Head of caudate nucleus (tissue), 42 donors: ENCODE data around the gene SPATS2L.

Experiments used
- DNase-seq, 42 donors: peaks; one replicate each; pipeline versions ENCODE4 v3.0.0 to v3.0.0-alpha.2; 2020 to 2021; ENCODE audit warnings: mixed read lengths in 7 of 42
- intact Hi-C: fragments of 100-400 bp; cut with DNase I; formaldehyde crosslinking; loops from one replicate; pipeline ENCODE4 v1.15.0; 2022

Gene SPATS2L

DNA sequence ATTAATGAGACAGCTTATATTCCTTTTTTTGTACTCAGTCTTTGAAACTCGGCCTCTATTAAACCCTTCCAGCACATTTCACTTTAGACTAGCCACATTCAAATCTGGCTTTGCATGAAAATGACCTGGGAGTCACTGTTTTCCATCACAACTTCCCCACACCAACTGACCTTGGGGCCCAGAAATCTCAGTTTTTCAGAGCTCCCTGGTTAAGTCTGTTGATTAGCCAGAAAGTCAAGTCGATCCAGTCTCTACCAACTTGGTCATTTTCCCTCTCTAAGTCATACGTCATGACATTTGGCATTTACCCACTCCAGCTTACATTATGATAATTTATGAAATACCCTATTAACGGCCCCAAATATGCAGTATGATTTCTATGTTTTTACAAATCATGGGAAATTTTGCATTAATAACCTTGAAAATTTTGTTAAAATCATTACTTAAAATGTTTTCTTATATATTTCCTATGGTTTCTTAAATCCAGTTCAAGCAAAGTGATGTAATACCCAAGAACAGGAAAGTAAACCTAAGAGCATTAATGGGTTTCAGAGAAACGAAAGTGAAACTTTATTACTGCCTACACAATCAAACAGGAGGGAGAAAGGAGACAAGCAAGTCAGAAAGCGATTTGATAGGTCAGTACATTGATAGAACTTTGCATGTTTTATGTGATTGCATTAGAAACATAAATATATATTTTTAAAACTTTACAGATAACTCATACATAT, 77.1 kb downstream of the SPATS2L start:
- intact Hi-C loops: loop anchor here (5.0 kb wide), 1 partner anchor 76 kb away; the partner anchor contains the start of gene SPATS2L
- peak in 1 of 42 donors; percentile 21 for DNase-seq

DNA sequence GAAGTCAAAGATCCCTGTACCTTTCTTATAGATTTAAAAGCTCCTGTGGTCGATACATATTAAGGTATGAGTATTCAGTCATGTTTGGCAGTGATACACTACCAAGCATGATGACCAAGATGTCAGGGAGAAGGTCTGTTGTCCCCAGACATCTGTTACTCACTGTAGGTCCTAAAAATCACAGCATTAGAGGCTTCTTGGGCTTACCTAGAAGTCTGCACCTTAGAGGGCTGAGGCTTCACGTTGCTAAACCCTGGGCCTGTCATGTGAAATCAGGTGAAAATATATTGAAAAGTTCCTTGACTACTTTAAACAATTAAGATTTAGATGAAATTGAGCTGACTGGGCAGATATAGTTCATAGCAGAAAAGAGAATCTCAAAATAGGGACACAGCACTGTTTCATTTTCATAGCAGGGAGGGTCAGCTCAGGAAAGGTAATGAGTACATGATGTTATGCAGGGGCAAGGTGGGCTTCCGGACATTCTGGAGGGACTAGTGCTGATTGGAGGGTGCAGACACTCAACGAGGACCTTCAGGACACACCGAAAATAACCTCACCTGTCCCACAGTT, 78.7 kb downstream of the SPATS2L start:
- intact Hi-C loops: no loop called here
- no peak for DNase-seq

DNA sequence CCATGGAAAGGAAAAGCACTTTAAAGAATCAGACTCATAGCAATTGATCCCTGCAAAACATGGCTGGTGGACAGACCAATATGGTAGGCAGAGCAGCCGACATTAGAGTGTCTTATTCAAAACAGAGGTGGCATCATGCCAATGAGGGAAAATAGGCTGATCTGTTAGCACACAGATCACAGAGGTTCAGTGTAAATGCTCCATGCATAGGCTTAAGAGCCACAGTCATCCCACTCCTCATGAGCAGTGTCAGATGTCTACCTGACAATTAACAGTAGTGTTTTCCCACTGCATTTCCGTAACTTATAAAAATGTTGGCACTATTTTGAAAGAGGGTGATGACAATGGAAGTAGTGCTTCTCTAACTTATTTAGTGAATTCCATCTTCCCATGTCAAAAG, 86.7 kb downstream of the SPATS2L start:
- intact Hi-C loops: no loop called here
- DNase-seq: no peak

DNA sequence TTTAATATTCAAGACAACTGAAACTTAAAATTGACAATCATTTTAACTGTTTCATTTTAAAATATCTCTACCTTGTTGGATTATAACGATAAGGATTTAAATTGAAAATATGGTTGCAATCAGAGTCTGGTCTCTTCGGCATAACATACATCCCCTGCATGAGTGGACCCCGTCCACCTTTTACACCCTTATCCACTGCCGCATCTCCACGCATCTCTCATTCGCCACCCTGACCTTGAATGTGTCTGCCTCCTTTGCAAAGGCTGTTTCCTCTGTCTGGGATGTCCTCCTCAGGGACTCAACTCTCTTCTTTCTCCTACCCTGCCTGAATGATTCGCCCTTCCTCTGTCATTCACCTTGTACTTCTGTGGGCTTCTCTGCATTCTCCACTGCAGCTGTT, 87.6 kb downstream of the SPATS2L start:
- no peak for DNase-seq
- intact Hi-C loops: no loop called here

DNA sequence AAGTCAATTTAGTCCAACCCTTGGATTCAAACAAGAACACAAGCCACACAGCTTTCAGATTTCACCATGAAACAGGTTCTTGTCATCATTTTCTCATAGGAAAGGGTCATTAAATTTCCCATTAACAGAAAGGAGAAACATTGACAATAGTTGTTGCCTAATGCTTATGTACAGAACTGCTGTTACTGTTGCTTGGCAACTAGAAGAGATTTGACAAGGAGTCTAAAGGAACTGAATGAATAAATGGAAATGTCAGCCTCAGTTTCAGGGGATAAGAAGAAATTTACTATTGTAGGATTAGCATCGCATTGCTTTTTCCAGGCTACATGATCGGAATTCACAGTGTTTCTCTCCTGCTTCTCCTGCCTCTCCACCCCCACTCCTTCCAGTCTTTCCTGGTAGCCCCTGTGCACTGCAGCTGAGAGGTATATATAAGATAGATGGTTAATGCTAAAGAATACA, 90.3 kb downstream of the SPATS2L start:
- no peak for DNase-seq
- intact Hi-C loops: no loop called here

GRCh38 chr2:200397785-200398184, 91.3 kb downstream of the SPATS2L start:
- intact Hi-C loops: no loop called here

DNA sequence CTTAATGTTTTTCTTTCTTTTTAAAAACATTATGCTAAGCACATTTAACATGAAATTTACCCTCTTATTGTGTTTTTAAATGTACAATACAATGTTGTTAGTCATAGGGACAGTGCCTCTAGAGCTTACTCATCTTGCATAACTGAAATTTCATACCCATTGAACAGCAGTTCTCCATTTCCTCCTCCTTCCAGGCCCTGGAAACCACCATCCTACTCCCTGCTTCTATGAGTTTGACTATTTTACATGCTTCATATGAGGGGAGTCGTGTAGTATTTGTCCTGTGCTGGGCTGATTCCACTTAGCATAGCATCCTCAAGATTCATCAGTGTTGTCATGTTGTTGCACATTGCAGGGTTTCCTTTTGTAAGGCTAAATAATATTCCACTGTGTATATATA, 92.6 kb downstream of the SPATS2L start:
- intact Hi-C loops: no loop called here
- DNase-seq: no peak

More at GRCh38 chr2:200397785-200398184, 91.3 kb downstream of the SPATS2L start:
- DNase-seq: no peak

DNA sequence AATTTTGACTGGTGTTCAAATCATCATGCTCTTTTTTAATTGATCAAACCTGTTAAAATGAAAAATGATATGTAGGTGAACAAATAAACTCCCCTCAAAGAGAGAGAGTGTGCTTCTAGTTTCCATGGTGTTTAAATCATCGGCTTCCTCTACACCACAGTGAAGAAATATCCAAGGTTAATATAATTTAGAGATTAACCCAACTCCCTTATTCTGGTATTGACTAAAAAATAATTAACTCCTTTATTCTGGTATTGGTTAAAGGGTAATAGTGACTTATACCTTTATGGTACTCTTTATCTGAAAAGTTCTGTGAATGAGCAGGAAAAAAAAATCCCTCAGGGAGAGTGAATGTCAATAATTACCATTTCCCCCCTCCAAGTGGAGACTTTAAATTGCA, 93.1 kb downstream of the SPATS2L start:
- intact Hi-C loops: no loop called here
- no peak for DNase-seq

DNA sequence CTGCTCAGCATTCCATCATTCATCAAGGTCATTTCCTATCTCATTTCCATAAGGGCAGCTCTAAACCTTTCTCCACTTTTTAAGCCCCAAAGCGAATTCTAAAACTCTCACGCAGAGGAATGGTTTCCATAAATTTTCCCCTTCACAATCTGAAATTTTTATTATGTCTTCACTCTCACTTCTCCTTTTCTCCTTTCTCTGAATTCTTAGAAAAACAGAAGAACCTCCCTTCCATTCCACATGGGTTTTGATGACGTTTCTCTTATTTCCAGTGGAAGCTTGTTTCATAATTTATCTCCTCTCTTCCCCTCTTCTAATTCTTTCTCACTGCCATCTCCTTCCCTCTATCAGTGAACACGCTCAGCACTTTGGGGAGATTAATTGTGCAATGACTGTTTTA, 97.3 kb downstream of the SPATS2L start:
- DNase-seq: no peak
- intact Hi-C loops: no loop called here

- no peak for DNase-seq
- intact Hi-C loops: no loop called here
Measured at GRCh38 chr2:200404615-200405014, 98.1 kb downstream of the SPATS2L start.

DNA sequence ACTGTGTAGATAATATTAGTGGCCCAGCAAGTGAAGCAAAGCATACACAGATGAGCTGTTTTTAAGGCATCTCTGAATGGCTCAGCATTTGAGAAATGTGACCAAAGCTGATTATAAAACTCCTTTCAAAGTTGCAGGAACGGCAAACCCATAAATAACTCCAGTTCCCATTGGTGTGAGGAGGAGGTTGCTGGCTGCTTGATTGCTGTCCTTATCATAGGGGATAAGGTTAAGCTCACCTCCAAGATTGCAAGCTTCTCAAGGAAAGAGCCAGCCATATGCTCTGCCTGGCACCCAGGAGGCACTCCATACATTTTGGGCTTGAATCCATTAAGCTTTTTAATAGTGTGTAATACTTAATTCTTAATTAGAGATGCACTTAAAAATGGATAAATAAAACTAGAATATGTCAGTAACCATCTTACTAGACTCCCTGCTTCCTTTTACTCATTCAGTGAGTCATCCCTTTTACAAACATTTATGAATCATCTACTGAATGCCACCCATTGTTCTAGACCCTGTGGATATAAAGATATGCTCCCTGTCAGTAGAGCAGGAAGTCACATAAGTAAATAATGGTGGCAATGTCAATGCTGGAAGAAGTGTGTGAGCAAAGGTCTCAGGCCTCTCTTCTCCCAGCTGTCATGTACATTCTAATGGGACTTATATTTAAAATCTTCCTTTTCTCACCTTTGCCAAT, 99.3 kb downstream of the SPATS2L start:
- DNase-seq: no peak
- intact Hi-C loops: no loop called here

DNA sequence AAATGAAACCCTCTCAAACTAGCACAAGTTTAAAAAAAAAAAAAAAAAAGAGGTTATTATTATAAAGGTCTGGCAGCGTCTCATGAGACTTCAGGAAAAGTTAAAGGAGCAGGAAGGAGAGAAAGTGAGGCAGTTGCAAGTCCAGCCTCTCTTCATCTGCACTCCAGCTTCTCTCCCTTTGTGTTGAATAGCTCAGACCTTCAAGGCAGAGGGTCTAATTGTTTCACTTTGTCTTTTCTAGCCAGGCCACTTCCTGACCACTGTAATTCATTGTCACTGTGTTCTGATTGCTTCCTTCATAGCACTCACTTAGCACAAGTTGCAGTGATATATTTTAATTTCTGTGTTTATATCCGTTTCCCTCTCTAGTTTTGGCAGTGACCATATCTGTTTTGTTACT, 99.9 kb downstream of the SPATS2L start:
- intact Hi-C loops: no loop called here
- DNase-seq: no peak

- intact Hi-C loops: no loop called here
- DNase-seq: peak in 16 of 42 donors; percentile 5 to 50 (median 20)
Measured at GRCh38 chr2:200408428-200409316, 102.2 kb downstream of the SPATS2L start.

DNA sequence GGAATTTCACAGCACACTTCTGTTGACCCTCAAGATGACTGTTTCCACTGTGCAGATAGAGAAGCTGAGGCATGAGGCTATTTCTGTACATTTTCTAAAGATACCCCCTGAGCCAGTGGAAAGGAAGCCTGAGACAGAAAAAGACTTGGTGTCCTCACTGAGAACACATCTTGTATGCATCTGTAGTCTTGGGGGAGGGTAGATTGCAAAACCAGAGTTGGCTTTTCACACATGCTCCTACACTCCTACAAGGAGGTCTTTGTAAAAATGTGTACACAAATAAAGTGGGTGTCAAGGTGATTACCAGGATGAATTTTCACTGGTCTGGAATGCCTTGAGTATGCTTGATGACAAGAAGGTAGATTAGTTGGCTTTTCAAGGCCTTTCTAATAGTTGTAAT, 105.3 kb downstream of the SPATS2L start:
- intact Hi-C loops: no loop called here
- no peak for DNase-seq

GRCh38 chr2:200414367-200414766, 107.9 kb downstream of the SPATS2L start:
- intact Hi-C loops: no loop called here
- no peak for DNase-seq

DNA sequence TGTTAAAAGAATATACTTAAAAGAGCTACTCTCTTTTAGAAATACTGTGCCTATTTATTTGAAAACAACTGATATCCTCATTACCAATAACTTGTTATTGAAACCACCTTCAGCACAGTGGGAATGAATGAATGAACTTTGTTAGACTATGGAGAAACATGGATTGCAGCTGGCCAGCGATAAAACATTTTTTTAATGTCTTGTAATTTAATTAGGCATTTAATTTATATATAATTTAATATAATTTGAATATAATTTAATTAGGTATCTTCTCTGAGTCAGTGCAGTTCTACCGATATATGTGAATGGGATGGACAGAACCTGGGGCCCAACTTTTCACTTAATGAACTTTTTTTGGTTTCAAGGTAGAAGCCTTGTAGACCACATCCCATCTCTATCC, 109.0 kb downstream of the SPATS2L start:
- DNase-seq: no peak
- intact Hi-C loops: no loop called here

GRCh38 chr2:200416878-200417277, 110.4 kb downstream of the SPATS2L start:
- no peak for DNase-seq

DNA sequence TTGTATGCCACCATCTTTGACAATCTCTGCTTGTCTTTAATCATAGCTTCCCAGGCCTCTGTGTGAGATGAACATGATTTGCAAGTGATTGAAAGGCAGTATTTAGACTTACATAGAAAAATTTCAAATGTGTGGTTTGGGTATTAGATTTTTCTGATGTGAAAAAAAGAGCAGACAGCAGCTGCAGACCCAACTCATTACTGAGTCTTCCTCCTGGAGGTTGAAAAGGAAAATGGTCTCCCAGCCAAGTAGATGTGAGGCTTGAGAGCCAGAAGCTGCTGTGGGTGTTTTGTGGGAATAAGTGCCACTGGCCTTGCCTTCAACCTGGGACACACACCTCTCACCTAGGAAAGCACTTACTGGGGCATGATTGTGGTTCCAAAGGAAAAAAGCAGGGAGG, 110.9 kb downstream of the SPATS2L start:
- intact Hi-C loops: no loop called here
- no peak for DNase-seq

More at GRCh38 chr2:200416878-200417277, 110.4 kb downstream of the SPATS2L start:
- intact Hi-C loops: no loop called here

DNA sequence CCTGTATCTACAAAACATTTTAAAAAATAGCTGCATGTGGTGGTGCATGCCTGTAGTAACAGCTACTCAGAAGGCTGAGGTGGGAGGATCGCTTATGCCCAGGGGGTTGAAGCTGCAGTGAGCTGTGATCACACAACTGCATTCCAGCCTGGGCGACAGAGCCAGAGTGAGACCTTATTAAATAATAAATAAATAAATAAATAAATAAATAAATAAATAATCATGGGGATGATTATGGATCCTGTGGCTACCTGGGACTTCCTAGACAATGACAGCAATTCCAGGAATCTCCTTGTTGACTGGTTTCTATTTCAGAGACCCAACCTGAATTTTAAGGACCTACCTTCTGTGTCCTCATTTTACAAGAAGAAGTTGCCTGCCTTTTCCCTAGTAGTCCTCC, 111.9 kb downstream of the SPATS2L start:
- DNase-seq: no peak
- intact Hi-C loops: no loop called here
